Psoas muscle (tissue), 8 donors: ENCODE results near the gene TMSB4X. TPM values are rescaled to one million over a fixed set of nuclear protein-coding genes. Genes with fewer than 3 reads are reported as not detected.

Experiments
- ATAC-seq, 4 donors: fragments of 200-7000 bp; cut with Tn5 transposase; one replicate each; pipeline ENCODE4 v1.9.1; 2020; ENCODE audit warnings: moderate library complexity in 3 of 4, mild to moderate bottlenecking in 2 of 4
- DNase-seq, 2 donors: peaks; one replicate each; pipeline ENCODE4 v3.0.0-alpha.2; 2020
- H3K27ac ChIP-seq: fragments of 200-600 bp; one replicate; pipeline ENCODE4 v1.8.0; 2022
- H3K27me3 ChIP-seq, 3 donors: fragments of 200-600 bp in 1 of 3; one replicate each; pipeline versions ENCODE4 v1.6.1 to v1.8.0; 2013 to 2022; ENCODE audit warnings: low read length in 2 of 3, mild to moderate bottlenecking in 2 of 3, moderate library complexity in 1 of 3; ENCODE audit not compliant: insufficient read depth in 3 of 3
- H3K36me3 ChIP-seq, 2 donors: fragments of 200-600 bp in 1 of 2; one replicate each; pipeline versions ENCODE4 v1.6.1 to v1.8.0; 2013 to 2022; ENCODE audit warnings: low read depth in 1 of 2, mild to moderate bottlenecking in 1 of 2, moderate library complexity in 1 of 2; ENCODE audit not compliant: insufficient read depth in 1 of 2
- H3K4me1 ChIP-seq: fragments of 200-600 bp; one replicate; pipeline ENCODE4 v1.8.0; 2022
- H3K4me3 ChIP-seq: fragments of 200-600 bp; one replicate; pipeline ENCODE4 v1.8.0; 2022; ENCODE audit warnings: mild to moderate bottlenecking
- H3K9me3 ChIP-seq: fragments of 200-600 bp; one replicate; pipeline ENCODE4 v1.8.0; 2022
- WGBS, 3 donors: extraction: QIAGEN DNeasy Blood & Tissue Kit; methylation state at CpG; one replicate each; pipeline versions ENCODE4 v1.1.6 to v1.1.7; 2013; 5-methylcytosine and 5-hydroxymethylcytosine counted together
- intact Hi-C, 2 donors: fragments of 100-400 bp; cut with DNase I; formaldehyde crosslinking; loops; one replicate each; pipeline versions ENCODE4 v1.11.0 to v1.14.2; 2022
- polyA plus RNA-seq, 3 donors: library from polyadenylated mRNA; stranded (reverse); fragments of 200-250 nt; gene quantifications; one replicate each; pipeline ENCODE4 v1.2.3, GENCODE V29; 2013
- total RNA-seq, 4 donors: library from RNA; stranded (reverse); fragmentation: NEBNext Ultra II Directional in 2 of 4; extraction: Animal tissue kit (Norgen Biotek cat#: 25700) in 2 of 4; gene quantifications; one replicate each; pipeline versions ENCODE4 v1.2.1 to v1.2.4, GENCODE V29; 2021 to 2023
- TF ChIP-seq, protein P1 (sequence below): fragments of 200-600 bp; IDR thresholded peaks from one replicate; pipeline ENCODE4 v1.8.0; 2022; ENCODE audit warnings: antibody characterized with exemption
- donor health status: healthy with polysubstance abuse.
- donor health status: DM: no; HTN: no; CAD: no; lungs with moderate emphysema.
- donor health status: Bipolar disorder and iron deficiency.
- donor health status: healthy.
- donor health status: DM: yes; HTN: yes; CAD: no.
- donor health status: DM: no; HTN: no; CAD: no.
- donor health status: DM: no; HTN: no; CAD: no.
- donor health status: DM: yes; HTN: yes; CAD: no.

Gene TMSB4X
- total and polyA plus RNA-seq, 7 donors = 382 to 1,148 (median 534) TPM

DNA sequence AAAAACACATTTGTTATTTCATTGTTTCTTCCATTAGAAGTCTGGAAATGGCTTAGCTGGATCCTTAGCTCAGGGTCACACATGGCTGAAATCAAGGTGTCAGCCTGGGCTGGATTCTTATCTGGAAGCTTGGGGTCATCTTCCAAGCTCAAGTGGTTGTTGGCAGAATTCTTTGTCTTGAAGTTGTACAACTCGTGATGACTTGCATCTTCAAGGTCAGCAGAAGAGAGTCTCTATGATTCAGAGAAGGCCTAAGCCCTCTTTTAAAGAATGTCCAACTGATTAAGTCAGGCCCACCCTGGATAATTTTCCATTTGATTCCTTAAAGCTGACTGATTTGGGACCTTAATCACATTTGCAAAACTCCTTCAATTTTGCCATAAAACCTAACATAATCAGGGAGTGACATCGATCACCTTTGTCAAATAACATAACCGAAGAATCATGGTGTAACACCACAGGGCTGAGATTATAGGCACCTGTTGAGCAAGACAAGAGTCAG, 22.1 kb downstream of the TMSB4X start:
- intact Hi-C loops = no loop called here
- H3K27ac ChIP-seq = no peak overlapping the region
- TF ChIP-seq, protein P1, sequence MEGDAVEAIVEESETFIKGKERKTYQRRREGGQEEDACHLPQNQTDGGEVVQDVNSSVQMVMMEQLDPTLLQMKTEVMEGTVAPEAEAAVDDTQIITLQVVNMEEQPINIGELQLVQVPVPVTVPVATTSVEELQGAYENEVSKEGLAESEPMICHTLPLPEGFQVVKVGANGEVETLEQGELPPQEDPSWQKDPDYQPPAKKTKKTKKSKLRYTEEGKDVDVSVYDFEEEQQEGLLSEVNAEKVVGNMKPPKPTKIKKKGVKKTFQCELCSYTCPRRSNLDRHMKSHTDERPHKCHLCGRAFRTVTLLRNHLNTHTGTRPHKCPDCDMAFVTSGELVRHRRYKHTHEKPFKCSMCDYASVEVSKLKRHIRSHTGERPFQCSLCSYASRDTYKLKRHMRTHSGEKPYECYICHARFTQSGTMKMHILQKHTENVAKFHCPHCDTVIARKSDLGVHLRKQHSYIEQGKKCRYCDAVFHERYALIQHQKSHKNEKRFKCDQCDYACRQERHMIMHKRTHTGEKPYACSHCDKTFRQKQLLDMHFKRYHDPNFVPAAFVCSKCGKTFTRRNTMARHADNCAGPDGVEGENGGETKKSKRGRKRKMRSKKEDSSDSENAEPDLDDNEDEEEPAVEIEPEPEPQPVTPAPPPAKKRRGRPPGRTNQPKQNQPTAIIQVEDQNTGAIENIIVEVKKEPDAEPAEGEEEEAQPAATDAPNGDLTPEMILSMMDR = no peak
- H3K27me3 ChIP-seq = no peaks in the 10 kb centered on the region
- H3K9me3 ChIP-seq = no peaks in the 10 kb centered on the region
- 77 to 93% (median 92%) methylated on average over 3 of the region's 3 CpGs for WGBS, 3 donors
- no peak overlapping the region for H3K4me3 ChIP-seq
- no peak for DNase-seq
- no peak for ATAC-seq
- no peaks in the 10 kb centered on the region for H3K4me1 ChIP-seq
- H3K36me3 ChIP-seq = no peaks in the 10 kb centered on the region

DNA sequence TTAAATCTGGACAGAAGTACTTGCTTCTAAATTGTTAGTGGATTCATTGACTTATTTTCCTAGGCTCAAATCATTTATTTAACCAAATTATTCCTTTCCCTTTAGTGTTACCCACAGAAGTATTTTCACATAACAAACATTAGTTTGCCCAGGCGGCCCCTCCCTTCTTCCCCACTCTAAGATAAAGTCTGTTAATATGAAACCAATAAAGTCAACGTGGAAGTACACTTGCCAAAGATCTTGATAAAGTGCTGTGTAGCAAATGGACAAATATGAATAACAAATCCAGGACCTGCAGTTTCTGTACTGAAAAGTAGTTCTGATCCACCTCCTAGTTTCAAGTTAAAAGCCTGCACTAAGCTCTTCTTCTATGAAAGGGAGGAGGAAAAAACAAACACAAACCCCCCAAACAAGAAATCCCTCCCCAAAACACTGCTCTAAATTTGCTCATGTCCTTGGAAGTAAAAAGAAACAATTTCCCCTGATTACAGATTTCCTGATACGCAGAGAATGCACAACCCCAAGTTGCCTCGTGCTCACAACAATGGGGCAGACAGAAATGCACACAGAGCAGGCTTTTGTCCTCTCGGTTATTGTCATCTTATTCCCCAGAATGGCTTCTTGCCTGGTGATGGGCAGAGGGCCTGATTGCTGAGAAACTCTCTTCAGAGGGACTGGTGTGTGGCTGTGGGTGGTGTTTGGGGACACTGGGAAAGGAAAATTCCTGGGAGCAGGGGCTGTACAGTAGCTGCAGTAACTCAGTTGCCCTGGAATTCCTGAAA, 23.2 kb downstream of the TMSB4X start:
- no peaks in the 10 kb centered on the region for H3K9me3 ChIP-seq
- intact Hi-C loops = no loop called here
- no peaks in the 10 kb centered on the region for H3K27me3 ChIP-seq
- no peaks in the 10 kb centered on the region for H3K36me3 ChIP-seq
- H3K4me3 ChIP-seq = no peak overlapping the region
- no peak overlapping the region for H3K27ac ChIP-seq
- TF ChIP-seq, protein P1 = no peak
- H3K4me1 ChIP-seq = no peaks in the 10 kb centered on the region
- DNase-seq (no peak), ATAC-seq (no peak)
- 28 to 54% (median 35%) methylated on average over 5 of the region's 5 CpGs for WGBS, 3 donors

DNA sequence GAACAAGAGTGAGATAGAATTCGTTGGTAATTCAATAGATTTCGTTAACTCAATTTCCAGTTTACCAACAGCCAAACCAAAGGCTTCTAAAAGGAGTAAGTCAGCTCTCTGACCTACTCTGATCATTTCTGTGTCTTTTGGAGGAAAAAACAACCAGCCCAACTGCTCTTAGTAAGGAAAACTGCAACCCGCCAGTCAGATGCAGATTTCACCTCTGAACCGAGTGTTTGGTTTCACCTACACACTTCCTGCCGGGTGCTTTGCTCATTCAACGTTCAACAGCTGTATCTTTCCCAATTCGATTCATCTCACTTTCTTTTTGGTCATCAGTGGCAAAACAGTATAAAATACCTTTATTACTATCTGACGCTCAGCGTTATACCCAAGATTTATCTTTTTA, 24.5 kb downstream of the TMSB4X start:
- H3K4me1 ChIP-seq = no peaks in the 10 kb centered on the region
- H3K9me3 ChIP-seq = no peaks in the 10 kb centered on the region
- H3K27me3 ChIP-seq = no peaks in the 10 kb centered on the region
- TF ChIP-seq, protein P1 = no peak
- H3K27ac ChIP-seq = no peak overlapping the region
- no peak overlapping the region for H3K4me3 ChIP-seq
- no peaks in the 10 kb centered on the region for H3K36me3 ChIP-seq
- ATAC-seq (no peak), DNase-seq (no peak)
- intact Hi-C loops = no loop called here
- 53 to 65% (median 63%) methylated on average over 9 of the region's 9 CpGs for WGBS, 3 donors

DNA sequence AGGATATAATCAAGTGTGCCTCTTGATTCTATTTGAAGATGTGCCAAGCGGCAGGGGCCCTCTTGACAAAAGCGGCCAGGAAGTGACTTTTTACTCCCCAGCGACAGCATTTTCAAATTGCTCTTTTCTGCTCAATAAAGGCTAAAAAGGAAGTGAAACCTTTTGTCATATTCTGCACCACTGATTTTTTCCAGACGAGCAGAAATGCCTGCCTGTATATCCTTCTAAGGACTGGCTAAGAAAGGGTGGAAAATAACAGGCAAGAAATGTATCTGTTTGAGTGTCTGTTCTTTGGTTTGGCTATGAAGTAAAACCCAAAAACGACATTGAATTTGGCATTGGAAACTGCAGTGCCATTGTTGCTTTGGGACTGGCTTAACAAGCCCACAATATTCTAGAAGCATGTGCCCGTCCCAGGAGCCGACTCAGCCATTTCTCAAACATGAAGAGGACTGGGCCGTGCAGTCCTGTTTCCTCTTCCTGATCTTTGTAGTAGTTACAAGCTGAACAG, 25.4 kb downstream of the TMSB4X start:
- intact Hi-C loops = no loop called here
- Histone ChIP-seq H3K9me3 (no peaks in the 10 kb centered on the region), H3K4me1 (no peaks in the 10 kb centered on the region), H3K4me3 (no peak overlapping the region), H3K27me3 (no peaks in the 10 kb centered on the region), H3K27ac (peak overlapping the region; percentile 24), H3K36me3 (no peaks in the 10 kb centered on the region)
- ATAC-seq (no peak), DNase-seq (no peak)
- 27 to 41% (median 31%) methylated on average over 8 of the region's 8 CpGs for WGBS, 3 donors
- TF ChIP-seq, protein P1 = no peak
